GM12865 (cell line): Measurements from ENCODE around the gene TTC36.
"Not testable (repeated sequence)": the region's sequence is repeated elsewhere in the genome, so short reads cannot be mapped to it uniquely, and the experiment has no call there.

ENCODE experiments used
- DNase-seq: peaks from one replicate; pipeline ENCODE4 v3.0.0; 2010; ENCODE audit warnings: low read depth
- H3K4me3 ChIP-seq: 2 replicates; pipeline ENCODE4 v1.5.1; 2011; ENCODE audit warnings: mild to moderate bottlenecking, low read depth, low read length, control low read depth
- TF ChIP-seq, protein P1 (sequence below): IDR thresholded peaks from 2 replicates; pipeline ENCODE4 v1.5.1; 2011; ENCODE audit warnings: low read length, control low read depth, low read depth, inconsistent platforms; ENCODE audit not compliant: insufficient read depth; ENCODE audit errors: missing control alignments

The TTC36 gene

DNA sequence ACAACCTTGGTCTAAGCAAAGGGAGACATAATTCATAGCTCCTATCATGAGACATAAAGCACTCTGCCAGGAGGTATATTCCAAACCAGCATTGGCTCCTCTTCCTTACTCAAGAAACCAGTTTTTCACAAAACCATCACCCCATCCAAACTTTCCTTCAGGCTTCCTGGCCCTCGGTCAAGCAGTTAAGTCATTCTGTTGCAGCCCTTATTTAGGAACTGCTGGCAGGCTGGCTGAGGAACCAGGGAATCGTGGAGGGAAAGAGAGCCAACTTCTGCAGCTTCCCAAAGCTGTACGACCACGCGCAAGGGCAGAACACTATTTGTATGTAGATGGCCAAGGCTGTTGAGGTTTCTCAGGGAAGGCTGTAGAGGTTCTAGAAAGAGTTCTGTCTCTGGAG lies 37.8 kb downstream of the TTC36 start:
- TF ChIP-seq, protein P1, sequence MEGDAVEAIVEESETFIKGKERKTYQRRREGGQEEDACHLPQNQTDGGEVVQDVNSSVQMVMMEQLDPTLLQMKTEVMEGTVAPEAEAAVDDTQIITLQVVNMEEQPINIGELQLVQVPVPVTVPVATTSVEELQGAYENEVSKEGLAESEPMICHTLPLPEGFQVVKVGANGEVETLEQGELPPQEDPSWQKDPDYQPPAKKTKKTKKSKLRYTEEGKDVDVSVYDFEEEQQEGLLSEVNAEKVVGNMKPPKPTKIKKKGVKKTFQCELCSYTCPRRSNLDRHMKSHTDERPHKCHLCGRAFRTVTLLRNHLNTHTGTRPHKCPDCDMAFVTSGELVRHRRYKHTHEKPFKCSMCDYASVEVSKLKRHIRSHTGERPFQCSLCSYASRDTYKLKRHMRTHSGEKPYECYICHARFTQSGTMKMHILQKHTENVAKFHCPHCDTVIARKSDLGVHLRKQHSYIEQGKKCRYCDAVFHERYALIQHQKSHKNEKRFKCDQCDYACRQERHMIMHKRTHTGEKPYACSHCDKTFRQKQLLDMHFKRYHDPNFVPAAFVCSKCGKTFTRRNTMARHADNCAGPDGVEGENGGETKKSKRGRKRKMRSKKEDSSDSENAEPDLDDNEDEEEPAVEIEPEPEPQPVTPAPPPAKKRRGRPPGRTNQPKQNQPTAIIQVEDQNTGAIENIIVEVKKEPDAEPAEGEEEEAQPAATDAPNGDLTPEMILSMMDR = no peak
- H3K4me3 ChIP-seq = no peak overlapping the region
- no peak for DNase-seq

DNA sequence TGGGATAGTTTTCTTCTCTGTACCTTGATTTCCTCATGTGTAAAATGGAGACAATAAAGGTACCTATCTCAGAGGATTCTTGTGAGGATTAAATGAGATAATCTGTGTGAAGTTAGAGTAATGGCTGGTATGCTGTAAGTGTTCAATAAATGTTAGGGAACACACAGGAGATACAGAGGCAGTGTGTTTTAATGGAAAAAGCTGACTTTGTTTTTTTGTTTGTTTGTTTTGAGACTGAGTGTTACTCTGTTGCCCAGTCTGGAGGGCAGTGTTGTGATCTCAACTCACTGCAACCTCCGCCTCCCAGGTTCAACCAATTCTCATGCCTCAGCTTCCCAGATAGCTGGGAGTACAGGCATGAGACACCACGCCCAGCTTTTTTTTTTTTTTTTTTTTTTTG lies 42.4 kb downstream of the TTC36 start:
- no peak for DNase-seq
- no peak overlapping the region for H3K4me3 ChIP-seq
- TF ChIP-seq, protein P1 = no peak

DNA sequence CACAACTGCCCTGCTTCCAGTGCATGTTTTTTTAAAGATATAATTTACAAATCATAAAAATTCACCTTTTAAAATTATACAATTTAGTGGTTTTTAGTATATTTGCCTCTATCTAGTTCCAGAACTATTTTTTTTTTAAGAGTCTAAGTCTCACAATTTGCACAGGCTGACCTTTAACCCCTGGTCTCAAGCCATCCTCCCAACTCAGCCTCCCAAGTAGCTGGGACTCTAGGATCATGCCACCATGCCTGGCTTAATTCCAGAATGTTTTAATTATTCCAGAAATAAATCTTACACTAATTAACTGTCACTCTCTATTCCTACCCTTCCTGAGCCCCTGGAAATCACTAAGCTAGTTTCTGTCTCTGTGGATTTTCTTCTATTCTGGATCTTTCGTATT lies 43.5 kb downstream of the TTC36 start:
- H3K4me3 ChIP-seq = no peak overlapping the region
- TF ChIP-seq, protein P1 = no peak
- no peak for DNase-seq

DNA sequence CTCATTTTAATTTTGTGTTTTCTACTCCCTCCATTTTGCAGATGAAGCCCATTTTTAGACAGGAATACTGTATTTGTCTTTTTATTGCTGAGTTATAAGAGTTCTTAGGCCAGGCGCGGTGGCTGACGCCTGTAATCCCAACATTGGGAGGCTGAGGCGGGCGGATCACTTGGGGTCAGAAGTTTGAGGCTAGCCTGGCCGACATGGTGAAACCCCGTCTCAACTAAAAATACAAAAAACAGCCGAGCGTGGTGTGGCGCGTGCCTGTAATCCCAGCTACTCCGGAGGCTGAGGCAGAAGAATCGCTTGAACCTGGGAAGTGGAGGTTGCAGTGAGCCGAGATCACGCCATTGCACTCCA lies 44.4 kb downstream of the TTC36 start:
- peak overlapping the region; percentile 93 for H3K4me3 ChIP-seq
- peak; percentile 11 for DNase-seq

DNA sequence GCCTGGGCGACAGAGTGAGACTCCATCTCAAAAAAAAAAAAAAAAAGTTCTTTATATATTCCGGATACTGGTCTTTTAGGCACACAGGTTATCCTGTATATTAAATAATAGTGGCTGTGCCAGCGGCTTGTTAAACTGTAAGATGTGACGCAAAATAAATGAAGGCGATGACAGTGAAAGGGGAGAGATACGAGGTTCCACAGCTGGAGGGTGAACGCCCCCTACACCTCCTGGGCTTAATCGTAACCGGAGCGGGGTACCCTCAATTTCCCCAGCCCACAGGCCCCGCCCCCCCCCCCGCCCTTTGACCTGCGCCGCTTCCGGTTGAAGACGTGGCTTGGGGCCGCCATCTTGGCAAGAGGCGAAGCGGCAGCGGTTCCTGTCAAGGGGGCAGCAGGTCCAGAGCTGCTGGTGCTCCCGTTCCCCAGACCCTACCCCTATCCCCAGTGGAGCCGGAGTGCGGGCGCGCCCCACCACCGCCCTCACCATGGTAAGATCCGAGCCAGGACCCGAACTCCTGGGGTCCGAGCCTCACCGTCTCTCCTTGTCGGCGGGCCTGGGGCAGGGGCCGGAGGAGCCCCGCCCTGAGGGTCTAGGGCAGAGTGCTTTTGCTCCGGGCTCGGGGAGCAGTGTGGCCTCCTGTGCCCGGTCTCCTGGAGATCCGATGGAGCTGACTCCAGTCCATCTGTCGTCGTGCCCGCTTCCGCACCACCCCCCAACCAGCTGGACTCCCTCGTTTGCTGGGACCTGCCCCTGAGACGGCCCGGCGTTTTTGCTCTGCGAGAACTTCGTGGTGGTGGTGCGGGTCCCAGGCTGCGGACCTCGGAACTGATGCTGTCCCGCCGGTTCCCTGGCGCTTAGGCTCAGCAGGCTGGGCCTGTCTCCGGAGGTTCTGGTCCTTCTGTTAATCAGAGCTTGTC lies 45.0 kb downstream of the TTC36 start, which contains the start of gene ARCN1:
ARCN1 (plus strand) TSS at position 349 of the 920 bp plus-strand sequence; CDS start at position 488, 139 bp downstream.
- peak within 1 kb of the TSS; percentile 93 for H3K4me3 ChIP-seq
- peak; percentile 90 for DNase-seq
- TF ChIP-seq, protein P1 = no peak

DNA sequence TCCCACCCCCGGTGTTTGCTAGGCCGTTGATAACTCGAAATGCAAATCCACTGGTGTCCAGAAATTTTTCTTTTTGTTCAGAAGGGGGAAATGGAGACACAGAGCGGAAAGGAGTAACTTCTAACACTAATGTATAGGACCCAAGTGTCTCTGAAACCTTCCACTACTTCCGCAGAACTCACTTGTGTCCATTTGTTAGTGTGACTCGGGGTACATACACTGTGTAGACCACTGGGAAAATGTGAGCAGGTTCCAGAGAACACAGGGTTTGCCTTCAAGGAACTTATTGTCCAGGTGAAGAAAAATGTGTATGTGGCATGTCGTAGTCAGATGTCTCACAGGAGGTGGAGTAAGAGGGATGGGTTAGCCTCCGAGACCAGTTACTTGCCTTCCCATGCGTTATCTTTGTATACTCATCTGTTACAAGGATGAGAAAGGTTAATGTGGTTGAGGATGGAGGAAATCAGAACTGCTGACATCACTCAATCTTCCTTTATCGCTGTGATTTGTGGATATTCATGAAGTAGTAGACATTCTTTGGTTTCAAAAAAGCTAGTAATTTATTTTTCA lies 45.8 kb downstream of the TTC36 start:
- peak overlapping the region; percentile 93 for H3K4me3 ChIP-seq
- TF ChIP-seq, protein P1 = no peak
- DNase-seq = peak; percentile 46

DNA sequence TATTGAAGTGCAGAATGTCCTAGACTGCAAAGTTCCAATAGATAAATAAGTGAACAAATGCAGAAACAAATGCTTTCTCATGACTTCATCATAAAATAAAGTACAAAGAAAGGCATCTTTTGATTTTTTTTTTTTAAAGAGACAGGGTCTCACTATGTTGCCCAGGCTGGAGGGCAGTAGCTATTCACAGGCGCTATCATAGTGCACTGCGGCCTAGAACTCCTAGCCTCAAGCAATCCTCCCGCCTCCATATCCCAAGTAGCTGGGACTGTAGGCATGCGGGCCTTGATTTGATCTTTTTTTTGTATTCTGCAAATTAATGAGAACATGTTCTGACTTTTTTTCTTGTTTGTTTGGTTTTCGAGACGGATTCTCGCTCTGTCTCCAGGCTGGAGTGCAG lies 47.4 kb downstream of the TTC36 start:
- no peak for DNase-seq
- H3K4me3 ChIP-seq = no peak overlapping the region
- TF ChIP-seq, protein P1 = no peak

DNA sequence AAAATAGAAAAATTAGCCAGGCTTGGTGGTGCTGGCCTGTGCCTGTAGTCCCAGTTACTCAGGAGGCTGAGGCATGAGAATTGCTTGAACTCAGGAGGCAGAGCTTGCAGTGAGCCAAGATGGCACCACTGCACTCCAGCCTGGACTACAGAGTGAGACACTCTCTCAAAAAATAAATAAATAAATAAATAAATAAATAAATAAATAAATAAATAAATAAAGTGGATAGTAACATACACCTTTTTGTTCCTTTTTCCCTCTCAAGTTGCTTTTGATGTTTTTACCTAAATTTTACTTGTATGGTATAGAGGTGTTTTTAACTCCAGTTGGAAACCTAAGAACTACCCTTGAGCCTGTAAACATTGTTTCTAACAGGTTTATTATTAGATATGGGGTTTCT lies 50.7 kb downstream of the TTC36 start:
- H3K4me3 ChIP-seq, DNase-seq: not testable (repeated sequence)
